HepG2 (cell line): ENCODE results near the gene RBM27. TPM values are rescaled to one million over a fixed set of nuclear protein-coding genes. Genes with fewer than 3 reads are reported as not detected.
"Not testable (repeated sequence)": the region's sequence is repeated elsewhere in the genome, so short reads cannot be mapped to it uniquely, and the experiment has no call there.

Source experiments
- ATAC-seq: fragments of 200-7000 bp; cut with Tn5 transposase; 3 replicates; pipeline ENCODE4 v1.9.1; 2020; ENCODE audit warnings: mild to moderate bottlenecking, moderate library complexity
- BruUV-seq: library from RNA; stranded (reverse); fragments of 400-500 nt; replicated peaks from 2 replicates; lab custom pipeline; 2021; lab: Mats Ljungman, UMichigan
- CTCF ChIA-PET: fragments of 300-600 bp; formaldehyde crosslinking; extraction: SDS; loops from one replicate; lab custom pipeline; 2021; ENCODE audit warnings: low total read pairs, inconsistent platforms, low intra/inter-chr PET ratio; lab: Yijun Ruan, JAX
- POLR2A ChIA-PET: fragments of 350-600 bp; sonication (Branson Sonifier 250); formaldehyde crosslinking; loops from one replicate; lab custom pipeline; 2020; ENCODE audit warnings: antibody characterized with exemption, inconsistent platforms; lab: Yijun Ruan, JAX
- DNase-seq: peaks from one replicate; pipeline ENCODE4 v3.0.0-alpha.2; 2015; ENCODE audit warnings: low spot score
- FAIRE-seq: peaks from 3 replicates; lab custom pipeline; 2011; peaks lifted over from hg19 to GRCh38; lab: Jason Lieb, UNC
- H2AFZ ChIP-seq: one replicate; pipeline ENCODE4 v1.6.1; 2011; ENCODE audit warnings: low read length, inconsistent platforms
- H3K27ac ChIP-seq: fragments of 300-600 bp; 3 replicates; pipeline ENCODE4 v1.8.0; 2011; ENCODE audit warnings: mixed run types, mild to moderate bottlenecking, mixed read lengths, low read length, inconsistent platforms; ENCODE audit not compliant: insufficient read depth; ENCODE audit errors: extremely low read length
- H3K27me3 ChIP-seq, 2 experiments: fragments of 200-600 bp in 1 of 2; 2 replicates in 1 of 2; 3 replicates in 1 of 2; pipeline versions ENCODE4 v1.6.0 to v1.8.0; 2011; ENCODE audit warnings: low read length in 2 of 2, mild to moderate bottlenecking in 2 of 2, moderate library complexity in 2 of 2, inconsistent platforms in 1 of 2; ENCODE audit not compliant: insufficient read depth in 2 of 2, control insufficient read depth in 1 of 2
- H3K36me3 ChIP-seq, 2 experiments: fragments of 200-600 bp in 1 of 2; replicated peaks in 1 of 2; 2 replicates in 1 of 2; 3 replicates in 1 of 2; pipeline versions ENCODE4 v1.5.1 to v1.8.0; 2011; ENCODE audit warnings: low read length in 2 of 2, inconsistent platforms in 1 of 2; ENCODE audit not compliant: insufficient read depth in 2 of 2, control insufficient read depth in 1 of 2
- H3K4me1 ChIP-seq: 2 replicates; pipeline ENCODE4 v1.5.1; 2012; ENCODE audit warnings: low read length, inconsistent platforms; ENCODE audit not compliant: insufficient read depth
- H3K4me2 ChIP-seq: 2 replicates; pipeline ENCODE4 v1.6.0; 2011; ENCODE audit warnings: low read depth, low read length, inconsistent platforms
- H3K4me3 ChIP-seq, 3 experiments: fragments of 200-600 bp in 1 of 3; sonication (generic), shearing (Covaris generic) in 1 of 3; replicated peaks in 1 of 3; 2 replicates each; pipeline ENCODE4 v1.5.1; 2011 to 2016; ENCODE audit warnings: low read length in 3 of 3, inconsistent platforms in 2 of 3, low read depth in 2 of 3, mild to moderate bottlenecking in 2 of 3, control low read depth in 1 of 3, mixed read lengths in 1 of 3; ENCODE audit not compliant: insufficient read depth in 1 of 3
- H3K79me2 ChIP-seq: one replicate; pipeline ENCODE4 v1.6.1; 2011; ENCODE audit warnings: low read length, inconsistent platforms; ENCODE audit not compliant: insufficient read depth
- H3K9ac ChIP-seq: 2 replicates; pipeline ENCODE4 v1.6.0; 2011; ENCODE audit warnings: mild to moderate bottlenecking, low read depth, low read length, inconsistent platforms; ENCODE audit not compliant: insufficient read depth
- H3K9me3 ChIP-seq: 2 replicates; pipeline ENCODE4 v1.5.1; 2012; ENCODE audit warnings: mild to moderate bottlenecking, low read length
- H4K20me1 ChIP-seq: 2 replicates; pipeline ENCODE4 v1.6.0; 2011; ENCODE audit warnings: inconsistent platforms, mild to moderate bottlenecking, low read length, moderate library complexity; ENCODE audit not compliant: insufficient read depth
- ATF1 ChIP-seq: IDR thresholded peaks from 2 replicates; pipeline ENCODE4 v1.6.1; 2016; ENCODE audit warnings: mild to moderate bottlenecking, control low read depth
- DBP ChIP-seq: sonication (generic); formaldehyde crosslinking; IDR thresholded peaks from 2 replicates; pipeline ENCODE4 v1.4.0; 2020; ENCODE audit warnings: missing genetic modification reagents; ENCODE audit errors: not compliant biosample characterization
- DNMT3B ChIP-seq: conservative IDR thresholded peaks from 2 replicates; pipeline ENCODE4 v1.6.1; 2016; ENCODE audit warnings: missing biosample characterization, control low read depth
- MXI1 ChIP-seq: IDR thresholded peaks from 3 replicates; pipeline ENCODE4 v1.6.1; 2012; ENCODE audit warnings: low read depth, low read length, inconsistent platforms, borderline replicate concordance
- PLRG1 ChIP-seq: fragments of 450-650 bp; conservative IDR thresholded peaks from 2 replicates; pipeline ENCODE4 v1.6.1; 2016
- RFXANK ChIP-seq: IDR thresholded peaks from 2 replicates; pipeline ENCODE4 v1.6.1; 2016
- SALL1 ChIP-seq: sonication (generic); formaldehyde crosslinking; IDR thresholded peaks from 2 replicates; pipeline ENCODE4 v1.8.0; 2022; ENCODE audit warnings: mild to moderate bottlenecking, missing genetic modification reagents
- SAP130 ChIP-seq: IDR thresholded peaks from 2 replicates; pipeline ENCODE4 v1.6.1; 2016; ENCODE audit warnings: low read depth
- SCMH1 ChIP-seq: sonication (generic); formaldehyde crosslinking; IDR thresholded peaks from 2 replicates; pipeline ENCODE4 v1.9.0; 2021; ENCODE audit warnings: missing genetic modification reagents, mild to moderate bottlenecking, borderline replicate concordance
- SMAD1 ChIP-seq: sonication (generic); formaldehyde crosslinking; IDR thresholded peaks from 2 replicates; pipeline ENCODE4 v1.4.0; 2020; ENCODE audit warnings: missing genetic modification reagents, low read depth, mild to moderate bottlenecking, borderline replicate concordance
- SP2 ChIP-seq: sonication (generic); formaldehyde crosslinking; IDR thresholded peaks from 2 replicates; pipeline ENCODE4 v1.5.1; 2020; ENCODE audit warnings: mild to moderate bottlenecking, missing genetic modification reagents
- ZNF138 ChIP-seq: sonication (generic); formaldehyde crosslinking; IDR thresholded peaks from 2 replicates; pipeline ENCODE4 v1.5.0; 2020; ENCODE audit warnings: mild to moderate bottlenecking, low read depth, missing genetic modification reagents
- ZNF292 ChIP-seq: sonication (generic); formaldehyde crosslinking; IDR thresholded peaks from 2 replicates; pipeline ENCODE4 v1.8.1; 2022; ENCODE audit warnings: mild to moderate bottlenecking, low read depth, missing genetic modification reagents, borderline replicate concordance
- ZNF552 ChIP-seq: sonication (generic); formaldehyde crosslinking; IDR thresholded peaks from 2 replicates; pipeline ENCODE4 v1.9.0; 2022; ENCODE audit warnings: missing genetic modification reagents, mild to moderate bottlenecking, borderline replicate concordance
- ZNF703 ChIP-seq: sonication (generic); formaldehyde crosslinking; IDR thresholded peaks from 2 replicates; pipeline ENCODE4 v1.5.1; 2020; ENCODE audit warnings: missing genetic modification reagents, mild to moderate bottlenecking, moderate library complexity, borderline replicate concordance
- ZNF773 ChIP-seq: sonication (generic); formaldehyde crosslinking; IDR thresholded peaks from 2 replicates; pipeline ENCODE4 v1.4.0; 2020; ENCODE audit warnings: missing genetic modification reagents, borderline replicate concordance
- WGBS: methylation state at CpG from one replicate; pipeline ENCODE4 v1.1.6; 2017; ENCODE audit warnings: low lambda C conversion rate; 5-methylcytosine and 5-hydroxymethylcytosine counted together
- in situ Hi-C: cut with HindIII; loops from 2 replicates; pipeline ENCODE4 v1.10.0; 2017; ENCODE audit warnings: low pct_unique_long_range_greater_than_20kb; ENCODE audit not compliant: extremely low pct_ligation_motif_present
- intact Hi-C: fragments of 100-400 bp; cut with micrococcal nuclease; formaldehyde crosslinking; loops from one replicate; pipeline ENCODE4 v1.10.0; 2022; ENCODE audit not compliant: unreplicated experiment
- polyA plus RNA-seq, 8 experiments: library from polyadenylated mRNA; depleted of rRNA in 3 of 8; stranded (reverse) in 7 of 8; unstranded in 1 of 8; fragments of >200 nt; fragmentation: Illumina TruSeq in 4 of 8; extraction: Trizol in 4 of 8; gene quantifications; 2 replicates each; pipeline versions ENCODE4 v1.2.1 to v1.2.3, GENCODE V29; 2011 to 2016; ENCODE audit warnings: low read depth in 4 of 8, missing spikeins in 1 of 8, mixed read lengths in 1 of 8; ENCODE audit not compliant: insufficient read depth in 1 of 8
- total RNA-seq, 5 experiments: library from RNA; depleted of rRNA; stranded (reverse); fragments of >200 nt; fragmentation: Illumina TruSeq; extraction: Trizol; gene quantifications; 2 replicates each; pipeline ENCODE4 v1.2.3, GENCODE V29; 2016; ENCODE audit warnings: low read depth in 1 of 5
- TF ChIP-seq, protein P1 (sequence below): sonication (generic); formaldehyde crosslinking; IDR thresholded peaks from 2 replicates; pipeline ENCODE4 v1.8.1; 2023; ENCODE audit warnings: mild to moderate bottlenecking, inconsistent platforms, moderate library complexity, missing genetic modification reagents, borderline replicate concordance
- TF ChIP-seq, protein P2 (sequence below): sonication (generic); formaldehyde crosslinking; IDR thresholded peaks from 2 replicates; pipeline ENCODE4 v1.5.1; 2020; ENCODE audit warnings: mild to moderate bottlenecking, missing genetic modification reagents, moderate library complexity
- TF ChIP-seq, protein P3 (sequence below): sonication (generic); formaldehyde crosslinking; IDR thresholded peaks from 2 replicates; pipeline ENCODE4 v1.4.0; 2020; ENCODE audit warnings: mild to moderate bottlenecking, missing genetic modification reagents

Gene RBM27
- total and polyA plus RNA-seq, 2 of the 13 experiments (the other 11 are each of a cell fraction or from before 2014, with no cell fraction given) = 12.9 to 23.4 TPM

DNA sequence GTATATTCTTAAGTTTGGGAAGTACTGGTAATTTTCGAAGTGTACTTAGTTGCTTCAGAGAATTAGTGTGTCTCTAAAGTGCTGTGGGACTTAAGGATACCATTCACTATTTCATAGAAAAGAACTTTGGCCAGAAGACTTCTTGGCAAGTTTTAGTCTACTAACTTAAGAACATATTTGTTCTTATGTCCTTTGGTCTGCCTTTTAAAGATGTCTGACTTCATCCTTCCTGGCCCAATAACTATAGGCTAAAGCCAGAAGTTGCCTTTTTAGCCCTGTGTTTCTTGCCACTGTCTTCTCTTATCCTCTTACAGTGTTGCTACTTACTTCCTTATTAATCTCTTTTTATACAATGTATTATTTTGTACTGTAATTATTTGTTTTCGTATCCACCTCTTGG, 6.3 kb downstream of the RBM27 start:
- Histone ChIP-seq H3K4me1 (peaks cover 61% of the 10 kb centered on the region), H4K20me1 (peaks cover 19% of the 10 kb centered on the region), H3K27me3 (no peaks in the 10 kb centered on the region), H3K9me3 (no peaks in the 10 kb centered on the region), H3K4me2 (no peak overlapping the region), H3K27ac (no peak overlapping the region), H3K9ac (no peak overlapping the region), H3K36me3 (peaks cover 0 to 1% of the 10 kb centered on the region in 2 experiments; a peak in 1 of 5 replicates), H2AFZ (no peak overlapping the region), H3K4me3 (no peak overlapping the region), H3K79me2 (peaks cover 88% of the 10 kb centered on the region)
- intact Hi-C loops = loop anchor here (10.0 kb wide), 1 partner anchor 965 kb away; no protein-coding TSS in a partner anchor
- WGBS = 90% methylated on average over 2 of the region's 2 CpGs
- ATAC-seq = no peak
- POLR2A ChIA-PET = no interaction called here
- no TSS peak for BruUV-seq
- FAIRE-seq = no peak
- in situ Hi-C loops = no loop called here
- TF ChIP-seq ZNF703 (CRISPR knock-in tag) = no peak
- no peak for TF ChIP-seq SP2 (CRISPR knock-in tag)
- TF ChIP-seq MXI1 = no peak
- TF ChIP-seq, protein P1, sequence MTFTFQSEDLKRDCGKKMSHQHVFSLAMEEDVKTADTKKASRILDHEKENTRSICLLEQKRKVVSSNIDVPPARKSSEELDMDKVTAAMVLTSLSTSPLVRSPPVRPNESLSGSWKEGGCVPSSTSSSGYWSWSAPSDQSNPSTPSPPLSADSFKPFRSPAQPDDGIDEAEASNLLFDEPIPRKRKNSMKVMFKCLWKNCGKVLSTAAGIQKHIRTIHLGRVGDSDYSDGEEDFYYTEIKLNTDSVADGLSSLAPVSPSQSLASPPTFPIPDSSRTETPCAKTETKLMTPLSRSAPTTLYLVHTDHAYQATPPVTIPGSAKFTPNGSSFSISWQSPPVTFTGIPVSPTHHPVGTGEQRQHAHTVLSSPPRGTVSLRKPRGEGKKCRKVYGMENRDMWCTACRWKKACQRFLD (CRISPR knock-in tag) = no peak
- no peak for TF ChIP-seq ZNF773
- TF ChIP-seq DBP (CRISPR knock-in tag) = no peak
- TF ChIP-seq ZNF552 (CRISPR knock-in tag) = no peak
- no peak for TF ChIP-seq ZNF138 (CRISPR knock-in tag)
- no peak for TF ChIP-seq DNMT3B (CRISPR knock-in tag)
- no peak for TF ChIP-seq SCMH1 (CRISPR knock-in tag)
- TF ChIP-seq RFXANK (CRISPR knock-in tag) = no peak
- no peak for TF ChIP-seq SMAD1
- no peak for TF ChIP-seq ZNF292
- no peak for TF ChIP-seq PLRG1
- TF ChIP-seq, protein P2, sequence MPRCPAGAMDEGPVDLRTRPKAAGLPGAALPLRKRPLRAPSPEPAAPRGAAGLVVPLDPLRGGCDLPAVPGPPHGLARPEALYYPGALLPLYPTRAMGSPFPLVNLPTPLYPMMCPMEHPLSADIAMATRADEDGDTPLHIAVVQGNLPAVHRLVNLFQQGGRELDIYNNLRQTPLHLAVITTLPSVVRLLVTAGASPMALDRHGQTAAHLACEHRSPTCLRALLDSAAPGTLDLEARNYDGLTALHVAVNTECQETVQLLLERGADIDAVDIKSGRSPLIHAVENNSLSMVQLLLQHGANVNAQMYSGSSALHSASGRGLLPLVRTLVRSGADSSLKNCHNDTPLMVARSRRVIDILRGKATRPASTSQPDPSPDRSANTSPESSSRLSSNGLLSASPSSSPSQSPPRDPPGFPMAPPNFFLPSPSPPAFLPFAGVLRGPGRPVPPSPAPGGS (CRISPR knock-in tag) = no peak
- no peak for TF ChIP-seq SAP130 (CRISPR knock-in tag)
- TF ChIP-seq, protein P3, sequence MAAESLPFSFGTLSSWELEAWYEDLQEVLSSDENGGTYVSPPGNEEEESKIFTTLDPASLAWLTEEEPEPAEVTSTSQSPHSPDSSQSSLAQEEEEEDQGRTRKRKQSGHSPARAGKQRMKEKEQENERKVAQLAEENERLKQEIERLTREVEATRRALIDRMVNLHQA (CRISPR knock-in tag) = no peak
- TF ChIP-seq SALL1 (CRISPR knock-in tag) = no peak
- TF ChIP-seq ATF1 (CRISPR knock-in tag) = no peak
- CTCF ChIA-PET = no interaction called here
- DNase-seq = no peak

GRCh38 chr5:146210810-146211209, 7.4 kb downstream of the RBM27 start:
- BruUV-seq, ATAC-seq, H3K27me3 ChIP-seq, H3K4me2 ChIP-seq, intact Hi-C loops, H3K27ac ChIP-seq, FAIRE-seq, H3K36me3 ChIP-seq, H3K9ac ChIP-seq, H3K4me3 ChIP-seq, H3K9me3 ChIP-seq, CTCF ChIA-PET, DNase-seq, H2AFZ ChIP-seq, POLR2A ChIA-PET, in situ Hi-C loops: not testable (repeated sequence)
- Histone ChIP-seq H3K79me2 (peaks cover 88% of the 10 kb centered on the region), H3K4me1 (peaks cover 56% of the 10 kb centered on the region), H4K20me1 (peaks cover 19% of the 10 kb centered on the region)
- 93% methylated on average over 13 of the region's 13 CpGs for WGBS
